Breast epithelium (tissue), 3 donors: ENCODE results near the gene GCM1.

Experiments
- POLR2A ChIP-seq: fragments of 450-650 bp; IDR thresholded peaks from one replicate; pipeline ENCODE4 v1.6.1; 2016; ENCODE audit warnings: antibody characterized with exemption, mild to moderate bottlenecking, moderate library complexity
- POLR2AphosphoS5 ChIP-seq, 3 donors: sonication (generic); formaldehyde crosslinking; IDR thresholded peaks; one replicate each; pipeline ENCODE4 v1.6.1; 2017; ENCODE audit warnings: antibody characterized with exemption in 3 of 3
- TF ChIP-seq, protein P1 (sequence below), 3 donors: fragments of 450-650 bp; IDR thresholded peaks; one replicate each; pipeline ENCODE4 v1.5.1; 2016 to 2017; ENCODE audit warnings: antibody characterized with exemption in 3 of 3, mild to moderate bottlenecking in 3 of 3, moderate library complexity in 3 of 3

- TF ChIP-seq, protein P1, sequence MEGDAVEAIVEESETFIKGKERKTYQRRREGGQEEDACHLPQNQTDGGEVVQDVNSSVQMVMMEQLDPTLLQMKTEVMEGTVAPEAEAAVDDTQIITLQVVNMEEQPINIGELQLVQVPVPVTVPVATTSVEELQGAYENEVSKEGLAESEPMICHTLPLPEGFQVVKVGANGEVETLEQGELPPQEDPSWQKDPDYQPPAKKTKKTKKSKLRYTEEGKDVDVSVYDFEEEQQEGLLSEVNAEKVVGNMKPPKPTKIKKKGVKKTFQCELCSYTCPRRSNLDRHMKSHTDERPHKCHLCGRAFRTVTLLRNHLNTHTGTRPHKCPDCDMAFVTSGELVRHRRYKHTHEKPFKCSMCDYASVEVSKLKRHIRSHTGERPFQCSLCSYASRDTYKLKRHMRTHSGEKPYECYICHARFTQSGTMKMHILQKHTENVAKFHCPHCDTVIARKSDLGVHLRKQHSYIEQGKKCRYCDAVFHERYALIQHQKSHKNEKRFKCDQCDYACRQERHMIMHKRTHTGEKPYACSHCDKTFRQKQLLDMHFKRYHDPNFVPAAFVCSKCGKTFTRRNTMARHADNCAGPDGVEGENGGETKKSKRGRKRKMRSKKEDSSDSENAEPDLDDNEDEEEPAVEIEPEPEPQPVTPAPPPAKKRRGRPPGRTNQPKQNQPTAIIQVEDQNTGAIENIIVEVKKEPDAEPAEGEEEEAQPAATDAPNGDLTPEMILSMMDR (IDR thresholded peaks at IDR 0.05), result no peak
- TF ChIP-seq POLR2AphosphoS5 (IDR thresholded peaks at IDR 0.05) (no peak), POLR2A (no peak)
Measured at GRCh38 chr6:53189554-53189953, 40.9 kb upstream of the GCM1 start.
